ENCODE data around the gene SARM1.
"Not testable (repeated sequence)": the region's sequence is repeated elsewhere in the genome, so short reads cannot be mapped to it uniquely, and the experiment has no call there.

Gene SARM1

DNA sequence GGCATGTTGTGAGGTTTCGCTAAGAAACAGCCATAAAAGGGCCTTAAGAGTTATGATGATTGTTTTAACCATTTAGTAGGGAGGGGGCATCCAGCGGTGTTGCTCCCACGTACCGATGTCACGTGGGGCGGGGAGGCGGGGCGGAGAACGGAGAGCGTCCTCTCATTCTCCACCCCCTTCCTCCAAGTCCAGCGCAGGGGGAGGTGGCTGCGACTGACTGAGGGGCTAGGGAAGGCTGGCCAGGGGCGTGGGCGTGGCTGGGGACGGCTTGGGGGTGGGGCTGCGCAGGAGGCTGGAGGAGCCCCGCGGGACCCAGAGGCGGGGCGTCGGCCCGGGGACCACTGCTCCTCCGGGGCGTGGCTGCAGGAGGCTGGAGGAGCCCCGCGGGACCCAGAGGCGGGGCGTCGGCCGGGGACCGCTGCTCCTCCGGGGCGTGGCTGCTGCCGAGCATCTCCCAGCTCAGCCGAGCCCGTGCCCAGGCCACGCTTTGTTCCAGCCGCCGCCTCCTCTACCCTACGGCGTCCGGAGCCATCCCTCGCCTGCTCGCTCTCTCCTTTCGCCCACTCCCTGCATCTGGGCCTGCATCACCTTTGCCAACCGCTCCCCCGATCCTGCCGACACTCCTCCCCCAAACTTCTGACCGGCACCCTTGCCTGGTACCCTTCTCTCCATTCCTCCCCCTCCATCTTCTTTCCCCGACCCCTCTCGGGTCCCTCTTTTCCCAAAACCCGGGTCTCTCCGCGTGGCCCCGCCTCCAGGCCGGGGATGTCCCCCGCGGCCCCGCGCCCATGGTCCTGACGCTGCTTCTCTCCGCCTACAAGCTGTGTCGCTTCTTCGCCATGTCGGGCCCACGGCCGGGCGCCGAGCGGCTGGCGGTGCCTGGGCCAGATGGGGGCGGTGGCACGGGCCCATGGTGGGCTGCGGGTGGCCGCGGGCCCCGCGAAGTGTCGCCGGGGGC lies at the start of gene SARM1:
SARM1 (plus strand) TSS at position 450 of the 958 bp plus-strand sequence; CDS start at position 789, 339 bp downstream.
- peak; percentile 94 for DNase-seq

- no peak for DNase-seq
Observed at GRCh38 chr17:28324267-28324745, 47.2 kb upstream of the SARM1 start.

DNA sequence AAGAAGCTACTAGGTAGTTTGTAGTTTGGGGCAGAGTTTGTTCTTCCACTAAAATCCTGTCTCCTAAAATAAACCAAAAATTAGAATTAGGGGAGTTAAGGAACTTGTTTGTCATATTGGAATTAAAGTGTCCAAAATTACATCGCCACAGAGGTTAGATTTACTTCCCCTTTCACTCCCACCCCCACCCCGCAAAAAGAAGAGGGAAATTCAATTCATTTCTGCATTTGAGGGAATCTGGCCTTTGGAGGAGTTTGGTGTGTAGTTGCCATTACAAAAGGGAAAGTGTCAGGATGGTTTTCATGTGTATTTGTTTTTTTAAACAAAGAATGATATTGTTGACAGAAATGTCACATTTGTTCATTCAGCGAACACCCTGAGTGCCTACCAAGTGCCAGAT lies 46.7 kb upstream of the SARM1 start:
- DNase-seq, result no peak

- no peak for DNase-seq
Observed at GRCh38 chr17:28325211-28325610, 46.3 kb upstream of the SARM1 start.

DNA sequence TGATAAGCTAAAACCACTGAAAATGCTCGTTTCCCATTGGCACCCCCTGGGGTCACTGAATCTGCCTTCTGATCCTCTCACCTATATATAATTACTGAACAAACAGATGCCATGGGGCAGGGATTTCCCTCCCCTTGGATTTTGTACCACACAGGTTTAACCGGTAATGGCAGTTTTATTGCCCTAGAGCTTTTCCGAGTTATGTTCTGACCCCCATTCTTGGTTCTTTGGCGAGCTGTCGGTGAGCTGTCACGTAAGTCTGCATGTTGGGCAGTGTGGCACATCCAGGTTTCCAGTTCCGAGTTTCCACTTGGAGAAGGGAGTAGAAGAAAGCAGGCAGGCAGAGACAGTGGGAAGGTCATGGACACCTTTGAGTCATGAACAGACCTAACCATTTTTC lies 45.4 kb upstream of the SARM1 start:
- no peak for DNase-seq

- peak; percentile 87 for DNase-seq
Observed at GRCh38 chr17:28327031-28327607, 44.4 kb upstream of the SARM1 start.

DNA sequence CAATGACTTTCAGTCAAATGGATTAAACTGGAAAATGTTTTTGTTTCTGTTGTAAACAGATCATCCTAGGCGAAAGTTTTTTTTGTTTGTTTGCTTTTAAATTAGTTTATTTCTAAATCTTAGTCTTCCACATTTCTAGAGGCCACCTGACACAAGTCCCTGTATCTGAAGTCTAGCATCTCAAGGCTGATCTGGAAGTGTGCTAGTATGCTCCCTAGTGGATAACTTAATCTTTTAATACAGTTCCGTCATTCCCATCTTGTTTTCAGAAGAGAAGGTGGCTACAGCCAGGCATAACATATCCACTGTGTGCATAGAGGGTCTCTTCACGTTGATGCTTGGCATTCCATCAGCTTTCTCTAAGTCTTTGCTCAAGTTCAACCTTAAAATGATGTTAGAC lies 43.8 kb upstream of the SARM1 start:
- DNase-seq, result no peak

GRCh38 chr17:28328325-28328724 lies 43.2 kb upstream of the SARM1 start:
- no peak for DNase-seq

- DNase-seq, result no peak
Observed at GRCh38 chr17:28330671-28331070, 40.8 kb upstream of the SARM1 start.

DNA sequence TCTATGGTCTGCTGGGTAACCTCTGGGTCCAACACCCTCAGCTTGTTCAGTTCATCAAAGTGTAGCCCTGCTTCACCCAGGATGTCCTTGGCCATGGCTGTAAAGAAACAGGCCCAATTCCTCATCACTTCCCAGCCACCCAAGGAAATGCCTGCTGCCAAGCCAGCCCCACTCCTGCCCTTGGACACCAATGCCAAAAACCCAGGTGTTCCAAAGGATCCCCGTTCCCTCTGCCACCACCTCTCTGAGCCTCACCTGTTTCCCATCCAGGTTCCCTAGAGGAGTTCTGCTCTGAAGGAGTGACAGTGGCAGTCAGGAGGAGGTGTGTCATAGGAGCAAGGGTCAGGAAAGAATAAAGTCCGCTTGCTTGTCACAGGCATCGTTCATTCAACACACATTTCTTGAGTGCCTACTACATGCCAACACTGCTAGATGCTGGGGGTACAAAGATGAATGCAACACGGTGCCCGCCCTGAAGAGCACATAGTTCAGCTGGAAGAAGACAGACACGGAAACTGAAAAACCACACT lies 39.5 kb upstream of the SARM1 start:
- DNase-seq, result no peak

GRCh38 chr17:28333083-28333746 lies 38.3 kb upstream of the SARM1 start:
- DNase-seq, result no peak

- DNase-seq, result no peak
Observed at GRCh38 chr17:28334171-28334570, 37.3 kb upstream of the SARM1 start.

DNA sequence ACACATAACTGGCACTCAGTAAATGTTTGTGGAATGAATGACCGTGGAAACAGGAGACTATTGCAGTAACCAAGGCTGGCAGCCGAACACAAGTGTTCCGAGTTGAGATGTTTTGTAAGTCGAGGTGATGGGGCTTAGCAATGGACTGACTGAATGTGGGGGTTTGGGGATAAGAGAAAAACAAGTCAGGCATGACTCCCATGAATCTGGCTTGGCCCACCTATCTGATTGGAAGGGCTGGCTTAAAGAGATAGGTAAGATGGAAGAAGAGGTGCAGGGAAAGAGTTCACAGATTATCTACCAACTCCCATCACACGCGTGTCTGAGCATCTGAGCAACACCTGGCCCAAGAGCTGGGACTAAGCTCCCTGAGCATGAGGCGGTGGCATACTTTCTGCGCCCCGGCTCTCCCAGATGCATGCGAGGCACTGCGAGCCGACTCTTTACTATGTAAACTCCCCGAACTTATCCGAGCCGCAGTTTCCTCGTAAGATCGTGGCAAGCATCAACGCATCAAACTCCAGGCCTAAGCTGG lies 36.8 kb upstream of the SARM1 start:
- DNase-seq, result no peak

DNA sequence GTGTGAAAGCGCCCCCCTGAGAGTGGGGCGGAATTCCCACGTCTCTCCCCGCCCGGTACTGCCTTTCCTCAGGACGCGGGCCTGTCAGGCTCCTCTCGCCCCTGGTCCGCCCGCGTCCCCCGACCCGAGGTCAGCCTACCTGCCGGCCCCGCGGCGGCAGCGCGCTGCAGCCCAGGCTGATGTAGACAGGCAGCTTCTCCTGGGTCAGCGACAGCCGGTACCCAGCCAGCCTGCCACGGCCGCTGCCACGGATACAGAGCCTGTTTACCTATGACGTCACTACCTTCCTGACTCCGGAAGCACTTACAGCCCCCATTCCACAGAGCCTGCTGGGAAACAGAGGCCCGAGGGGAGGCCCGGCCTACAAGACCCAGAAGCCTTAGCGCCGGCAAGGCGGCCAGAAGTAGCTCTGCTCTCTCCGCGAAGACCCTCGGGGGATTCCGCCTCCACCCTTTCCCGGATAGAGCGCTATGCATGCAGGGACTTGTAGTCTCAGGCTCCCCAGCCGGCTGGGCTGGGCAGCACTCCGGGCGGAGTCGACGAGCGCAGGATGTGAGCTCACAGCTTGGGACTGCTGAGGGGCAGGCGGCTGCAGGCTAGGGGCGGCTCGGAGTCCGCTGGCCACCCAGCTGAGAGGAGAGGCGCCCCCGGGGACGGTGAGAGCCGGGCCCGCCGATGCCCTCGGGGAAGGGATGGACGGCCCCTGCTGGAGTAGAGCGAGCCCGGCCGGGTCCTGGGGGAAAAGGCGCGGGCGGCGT lies 36.1 kb upstream of the SARM1 start, which contains the start of the genes IFT20 and TNFAIP1:
IFT20 (minus strand) TSS at position 272 of the 758 bp plus-strand sequence. CDS start 3,487 bp downstream, outside the sequence.
TNFAIP1 (plus strand) TSS at position 561 of the 758 bp plus-strand sequence. CDS start 3,761 bp downstream, outside the sequence.
- DNase-seq, result peak; percentile 99

DNA sequence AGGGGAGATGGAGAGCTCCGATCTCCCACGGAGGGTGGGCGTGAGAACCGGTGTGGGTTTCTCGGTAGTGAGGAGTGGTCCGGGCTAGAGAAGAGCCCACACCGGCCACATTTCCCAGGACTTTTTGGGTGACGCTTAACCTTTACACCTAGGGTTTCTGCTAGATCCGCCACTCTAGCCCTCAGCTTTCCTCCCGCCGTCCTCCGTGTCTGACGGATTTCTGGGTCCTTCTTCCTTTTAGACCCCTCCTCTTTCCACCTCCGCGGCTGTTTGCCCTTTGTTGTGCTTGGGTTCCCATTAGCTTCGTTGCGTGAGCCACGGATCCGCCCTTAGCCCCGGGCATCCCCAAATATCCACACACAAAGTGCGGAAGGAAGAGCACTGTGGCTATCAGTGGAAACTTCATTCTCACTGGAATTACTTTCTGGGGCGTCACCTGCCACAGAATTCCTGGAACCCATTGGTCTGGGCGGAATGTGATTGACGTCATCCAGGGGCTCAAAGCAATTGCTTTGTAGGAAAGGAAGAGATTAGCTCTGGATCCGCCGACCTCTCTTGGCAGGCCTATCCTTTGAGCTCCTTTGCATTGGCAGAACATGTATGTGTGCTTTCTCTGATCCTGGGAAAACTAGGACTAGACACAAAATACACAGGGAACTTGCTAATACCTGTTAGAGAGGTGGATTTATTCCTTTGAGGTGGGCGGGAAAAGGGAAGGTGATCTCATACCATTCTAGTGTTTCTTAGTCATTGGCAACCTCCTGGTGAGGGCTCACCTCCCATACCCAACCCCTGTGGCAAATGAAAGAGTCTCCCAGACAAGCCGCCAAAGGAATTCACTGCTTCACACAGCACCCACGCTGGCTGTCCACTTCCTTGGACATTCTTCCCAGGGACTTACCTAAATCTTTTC lies 35.3 kb upstream of the SARM1 start:
- no peak for DNase-seq

DNA sequence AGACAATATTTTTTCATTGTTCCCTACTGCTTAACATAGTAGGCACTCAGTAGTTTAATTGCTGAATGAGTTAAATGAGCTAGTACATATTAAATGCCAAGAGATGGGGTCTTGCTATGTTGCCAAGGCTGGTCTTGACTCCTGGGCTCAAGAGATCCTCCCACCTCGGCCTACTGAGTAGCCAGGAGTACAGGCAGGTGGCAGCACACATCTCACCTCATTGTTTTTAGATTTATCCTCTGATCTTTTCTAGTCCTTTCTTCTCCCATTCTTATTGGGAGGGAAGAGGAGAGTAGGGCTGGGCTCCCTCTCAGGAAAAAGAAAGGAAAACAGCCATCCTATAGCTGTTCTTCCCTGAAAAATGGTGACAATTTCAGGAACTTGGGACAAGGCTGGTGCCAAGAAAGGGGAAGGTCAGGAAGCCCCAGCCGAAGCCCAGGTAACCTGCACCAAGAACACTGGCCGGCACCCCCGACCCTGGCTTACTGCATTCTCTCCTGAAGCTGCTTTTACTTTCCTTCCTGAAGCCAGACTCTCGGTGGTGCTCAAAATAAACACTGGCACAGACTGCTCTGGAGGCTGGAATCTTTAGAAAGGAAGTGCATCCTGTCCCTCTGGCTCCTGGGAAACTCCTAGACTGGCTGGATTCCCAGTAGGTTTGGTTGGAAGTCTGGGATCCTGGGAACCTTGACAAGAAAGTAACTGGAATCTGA lies 33.3 kb upstream of the SARM1 start:
- no peak for DNase-seq

GRCh38 chr17:28338769-28339212 lies 32.7 kb upstream of the SARM1 start:
- DNase-seq, result not testable (repeated sequence)

DNA sequence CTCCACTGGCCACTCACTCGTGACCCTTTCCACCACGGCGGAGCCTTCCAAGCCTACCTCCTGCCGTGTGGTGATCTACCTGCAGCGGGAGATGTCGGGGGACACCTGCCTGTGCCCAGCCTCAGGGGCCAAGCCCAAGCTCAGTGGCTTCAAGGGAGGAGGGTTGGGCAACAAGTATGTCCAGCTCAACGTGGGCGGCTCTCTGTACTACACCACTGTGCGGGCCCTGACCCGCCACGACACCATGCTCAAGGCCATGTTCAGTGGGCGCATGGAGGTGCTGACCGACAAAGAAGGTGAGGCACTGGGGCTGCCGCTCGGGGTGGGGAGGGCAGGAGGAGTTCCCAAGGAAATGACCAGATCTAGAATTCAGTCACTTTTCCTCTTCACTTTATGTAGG lies 32.1 kb upstream of the SARM1 start:
- no peak for DNase-seq

DNA sequence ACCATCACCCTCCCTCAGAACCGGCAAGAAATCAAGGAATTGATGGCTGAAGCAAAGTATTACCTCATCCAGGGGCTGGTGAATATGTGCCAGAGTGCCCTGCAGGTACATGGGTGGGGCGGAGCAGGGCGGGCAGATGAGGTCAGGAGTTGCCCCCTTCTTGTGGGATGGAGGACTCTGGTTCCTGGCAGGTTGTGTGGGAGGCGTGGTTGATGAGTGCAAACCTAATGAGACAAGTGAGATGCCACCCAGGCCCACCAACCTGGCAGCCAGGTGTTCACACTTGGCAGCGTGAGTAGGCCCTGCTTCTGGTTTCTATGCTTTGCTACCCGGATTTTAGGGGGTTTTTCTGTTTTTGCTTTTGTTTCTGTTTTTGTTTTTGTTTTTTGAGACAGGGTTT lies 31.1 kb upstream of the SARM1 start:
- no peak for DNase-seq

GRCh38 chr17:28341516-28341915 lies 30.0 kb upstream of the SARM1 start:
- DNase-seq, result no peak
